Tibial artery (tissue), 4 donors: Measurements from ENCODE around the gene MARCHF11.

Experiments
- DNase-seq, 2 donors: peaks; one replicate each; pipeline ENCODE4 v3.0.0-alpha.2; 2019
- H3K27ac ChIP-seq, 2 donors: fragments of 200-600 bp; sonication (generic) in 1 of 2; 1 replicate in 1 of 2; 2 replicates in 1 of 2; pipeline ENCODE4 v1.5.1; 2018 to 2019; ENCODE audit warnings: mild to moderate bottlenecking in 1 of 2
- H3K27me3 ChIP-seq, 2 donors: fragments of 200-600 bp; sonication (generic) in 1 of 2; one replicate each; pipeline versions ENCODE4 v1.5.1 to v1.6.0; 2016 to 2019
- H3K36me3 ChIP-seq, 3 donors: fragments of 200-600 bp; sonication (generic) in 2 of 3; one replicate each; pipeline ENCODE4 v1.5.1; 2016 to 2019; ENCODE audit warnings: mild to moderate bottlenecking in 2 of 3
- H3K4me1 ChIP-seq, 4 donors: fragments of 200-600 bp; sonication (generic) in 2 of 4; 1 replicate in 3 of 4; 2 replicates in 1 of 4; pipeline ENCODE4 v1.5.1; 2016 to 2019
- H3K4me3 ChIP-seq, 2 donors: fragments of 200-600 bp; sonication (generic) in 1 of 2; 1 replicate in 1 of 2; 2 replicates in 1 of 2; pipeline ENCODE4 v1.5.1; 2018 to 2019; ENCODE audit warnings: mild to moderate bottlenecking in 2 of 2
- H3K9me3 ChIP-seq, 3 donors: fragments of 200-600 bp; sonication (generic) in 1 of 3; one replicate each; pipeline ENCODE4 v1.5.1; 2016 to 2019
- CTCF ChIP-seq, 2 experiments: fragments of 200-600 bp in 1 of 2; fragments of 450-650 bp in 1 of 2; IDR thresholded peaks; one replicate each; pipeline ENCODE4 v1.5.1; 2017 to 2019; ENCODE audit warnings: antibody characterized with exemption in 2 of 2, mild to moderate bottlenecking in 1 of 2, moderate library complexity in 1 of 2
- intact Hi-C: fragments of 100-400 bp; cut with DNase I; formaldehyde crosslinking; loops from one replicate; pipeline ENCODE4 v1.15.0; 2023; ENCODE audit warnings: low total_unique reads

Gene MARCHF11

DNA sequence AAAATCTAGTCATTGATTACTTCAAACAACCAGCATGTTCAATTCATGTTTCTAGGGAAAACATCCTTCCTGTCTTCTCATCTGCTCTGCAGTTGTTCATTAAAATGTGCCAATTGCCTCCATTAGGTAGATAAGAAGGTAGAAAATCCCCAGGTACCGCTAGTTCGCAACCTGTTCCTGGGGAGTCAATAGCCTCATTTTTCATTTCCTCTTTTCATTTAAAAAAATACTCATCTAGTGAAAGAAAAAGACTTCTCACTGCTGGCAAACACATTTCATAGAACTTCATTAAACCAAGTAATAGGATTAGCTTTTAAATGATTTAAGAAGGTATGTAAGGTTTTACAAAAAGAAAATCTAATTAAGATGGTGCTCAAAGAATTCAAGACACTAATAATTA, 113.3 kb downstream of the MARCHF11 start:
- TF ChIP-seq CTCF (IDR thresholded peaks at IDR 0.05) = no peak
- H3K27ac ChIP-seq = no peak overlapping the region
- no peak overlapping the region for H3K4me3 ChIP-seq
- H3K4me1 ChIP-seq = no peaks in the 10 kb centered on the region
- no peaks in the 10 kb centered on the region for H3K36me3 ChIP-seq
- no peaks in the 10 kb centered on the region for H3K27me3 ChIP-seq
- intact Hi-C loops = no loop called here
- no peak for DNase-seq
- no peaks in the 10 kb centered on the region for H3K9me3 ChIP-seq

- no peaks in the 10 kb centered on the region for H3K27me3 ChIP-seq
- H3K27ac ChIP-seq = no peak overlapping the region
- no peak overlapping the region for H3K4me3 ChIP-seq
- no peak for DNase-seq
- intact Hi-C loops = no loop called here
- H3K4me1 ChIP-seq = no peaks in the 10 kb centered on the region
- no peaks in the 10 kb centered on the region for H3K9me3 ChIP-seq
- no peaks in the 10 kb centered on the region for H3K36me3 ChIP-seq
- no peak for TF ChIP-seq CTCF (IDR thresholded peaks at IDR 0.05)
Observed at GRCh38 chr5:16065831-16066230, 113.8 kb downstream of the MARCHF11 start.

- H3K9me3 ChIP-seq = no peaks in the 10 kb centered on the region
- no peak for TF ChIP-seq CTCF (IDR thresholded peaks at IDR 0.05)
- H3K36me3 ChIP-seq = no peaks in the 10 kb centered on the region
- H3K4me3 ChIP-seq = no peak overlapping the region
- no peaks in the 10 kb centered on the region for H3K27me3 ChIP-seq
- H3K4me1 ChIP-seq = no peaks in the 10 kb centered on the region
- intact Hi-C loops = no loop called here
- no peak for DNase-seq
- H3K27ac ChIP-seq = no peak overlapping the region
Observed at GRCh38 chr5:16064135-16064893, 115.3 kb downstream of the MARCHF11 start.

DNA sequence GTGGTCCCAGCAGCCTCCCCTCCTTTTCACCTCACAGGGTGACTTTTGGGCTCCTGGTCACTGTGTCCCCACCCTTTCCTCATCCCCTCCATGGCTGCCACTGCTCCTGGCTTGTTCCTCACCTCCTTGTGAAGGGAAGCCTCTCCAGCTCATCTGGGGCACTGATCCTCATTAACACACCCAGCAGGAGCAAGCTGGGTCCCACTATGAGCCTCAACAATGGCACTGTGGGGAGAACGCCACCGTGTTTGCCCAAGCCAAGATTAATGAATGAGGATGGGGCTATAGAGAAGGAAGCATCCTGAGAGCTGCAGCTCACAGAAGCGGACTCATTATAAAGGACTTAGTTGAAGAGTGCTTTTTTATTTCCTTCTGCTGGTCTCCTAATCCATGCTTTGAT, 118.4 kb downstream of the MARCHF11 start:
- H3K27ac ChIP-seq = no peak overlapping the region
- no peak for TF ChIP-seq CTCF (IDR thresholded peaks at IDR 0.05)
- H3K27me3 ChIP-seq = no peaks in the 10 kb centered on the region
- no peaks in the 10 kb centered on the region for H3K9me3 ChIP-seq
- H3K4me3 ChIP-seq = no peak overlapping the region
- no peaks in the 10 kb centered on the region for H3K36me3 ChIP-seq
- no peak for DNase-seq
- H3K4me1 ChIP-seq = no peaks in the 10 kb centered on the region
- intact Hi-C loops = no loop called here

DNA sequence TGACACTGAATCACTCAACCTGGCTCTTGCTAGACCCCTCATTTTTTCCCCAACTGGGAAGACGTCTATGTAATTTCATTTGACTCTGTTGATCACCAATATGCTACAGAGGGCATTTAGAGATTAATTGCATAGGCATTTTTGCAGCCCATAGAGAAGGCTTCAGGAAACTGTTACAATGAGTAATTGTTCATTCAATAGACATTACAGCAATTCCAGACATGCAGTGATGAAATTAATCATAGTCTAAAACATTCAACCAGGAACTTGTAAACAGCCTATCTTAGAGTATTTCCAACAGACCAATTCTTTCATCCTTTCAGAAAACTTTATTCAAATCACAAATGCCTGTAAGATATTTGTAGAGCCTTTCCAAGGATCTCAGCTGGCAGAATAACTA, 122.3 kb downstream of the MARCHF11 start:
- Histone ChIP-seq H3K36me3 (no peaks in the 10 kb centered on the region), H3K27me3 (no peaks in the 10 kb centered on the region), H3K4me3 (no peak overlapping the region), H3K9me3 (no peaks in the 10 kb centered on the region), H3K4me1 (no peaks in the 10 kb centered on the region), H3K27ac (no peak overlapping the region)
- intact Hi-C loops = no loop called here
- no peak for TF ChIP-seq CTCF (IDR thresholded peaks at IDR 0.05)
- no peak for DNase-seq
